NCI-H1930 (cell line): Measurements from ENCODE around the gene ENGASE.
A peak's percentile ranks its signal among the peaks of the same experiment; 100 is the strongest.

Experiments
- DNase-seq, 2 experiments: peaks; one replicate each; lab custom pipeline; 2025; lab: John Stamatoyannopoulos, UW

The ENGASE gene

GRCh38 chr17:79039886-79040285 lies 34.7 kb upstream of the ENGASE start:
- no peak for DNase-seq

- DNase-seq, result no peak
These were observed 33.5 kb upstream of the ENGASE start for GRCh38 chr17:79041041-79041570.

DNA sequence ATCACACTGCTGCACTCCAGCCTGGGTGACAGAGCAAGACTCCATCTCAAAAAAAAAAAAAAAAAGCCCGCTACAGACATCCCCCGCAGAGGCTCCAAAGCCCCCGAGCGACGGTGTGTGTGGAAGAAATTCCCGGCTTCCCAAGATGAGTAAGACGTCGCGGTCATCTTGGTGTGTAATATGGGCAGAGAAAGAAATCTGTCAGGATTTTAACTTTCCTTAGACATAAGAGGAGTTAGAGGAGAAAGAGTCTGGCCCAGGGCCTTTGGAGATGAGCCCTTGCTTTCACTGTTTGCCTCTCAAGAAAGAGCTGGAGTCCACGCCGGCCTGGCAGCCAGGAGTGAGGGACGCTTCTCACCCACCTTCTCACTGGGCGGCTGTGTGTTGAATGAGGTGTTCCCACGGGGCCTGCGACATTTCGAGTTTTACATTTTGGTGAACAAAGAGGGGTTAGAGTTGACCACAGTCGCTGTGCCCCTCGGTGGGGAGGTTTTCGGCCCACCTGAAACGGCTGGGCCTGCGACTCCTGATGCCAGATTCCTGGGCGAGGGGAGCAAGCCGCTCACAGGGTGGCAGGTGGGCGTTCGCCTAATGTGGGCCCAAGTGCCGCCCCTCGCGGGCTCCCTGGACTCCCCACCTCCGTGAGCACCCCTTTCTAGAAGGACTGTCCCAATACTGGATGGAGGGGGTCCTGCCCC lies 32.8 kb upstream of the ENGASE start:
- no peak for DNase-seq

DNA sequence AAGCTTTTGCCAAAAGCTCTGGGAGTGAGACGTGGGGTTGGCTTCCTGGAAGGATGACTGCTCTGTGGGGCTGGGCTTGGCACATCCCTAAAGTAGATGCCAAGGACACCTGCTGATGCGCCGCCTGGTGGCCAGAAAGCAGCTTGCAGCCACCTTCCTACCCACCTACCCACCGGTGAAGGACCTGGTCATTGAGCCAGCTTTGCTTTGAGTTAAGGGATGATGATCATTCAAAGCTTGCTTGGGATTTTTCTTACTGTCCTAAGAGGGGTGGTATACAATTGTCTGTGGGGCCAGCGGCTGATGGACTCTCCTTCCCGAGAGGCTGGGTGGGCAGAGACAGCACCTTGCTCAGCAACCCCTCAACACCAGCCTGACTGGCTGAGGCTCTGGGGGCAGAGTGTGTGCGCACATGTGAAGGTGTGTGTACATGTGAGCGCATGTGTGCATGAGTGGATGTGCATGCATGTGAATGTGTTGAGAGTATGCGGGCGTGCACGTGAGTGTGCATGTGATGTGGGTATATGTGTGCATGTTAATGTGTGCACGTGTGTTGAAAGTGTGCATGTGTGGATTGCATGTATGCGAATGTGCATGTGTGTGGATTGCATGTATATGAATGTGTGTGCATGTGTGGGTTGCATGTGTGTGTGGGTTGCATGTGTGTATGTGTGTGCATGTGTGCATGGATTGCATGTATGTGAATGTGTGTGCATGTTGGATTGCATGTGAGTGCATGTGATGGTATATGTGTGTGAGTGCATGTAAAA lies 32.0 kb upstream of the ENGASE start:
- DNase-seq, result peak in 1 of 2 experiments; percentile 65

DNA sequence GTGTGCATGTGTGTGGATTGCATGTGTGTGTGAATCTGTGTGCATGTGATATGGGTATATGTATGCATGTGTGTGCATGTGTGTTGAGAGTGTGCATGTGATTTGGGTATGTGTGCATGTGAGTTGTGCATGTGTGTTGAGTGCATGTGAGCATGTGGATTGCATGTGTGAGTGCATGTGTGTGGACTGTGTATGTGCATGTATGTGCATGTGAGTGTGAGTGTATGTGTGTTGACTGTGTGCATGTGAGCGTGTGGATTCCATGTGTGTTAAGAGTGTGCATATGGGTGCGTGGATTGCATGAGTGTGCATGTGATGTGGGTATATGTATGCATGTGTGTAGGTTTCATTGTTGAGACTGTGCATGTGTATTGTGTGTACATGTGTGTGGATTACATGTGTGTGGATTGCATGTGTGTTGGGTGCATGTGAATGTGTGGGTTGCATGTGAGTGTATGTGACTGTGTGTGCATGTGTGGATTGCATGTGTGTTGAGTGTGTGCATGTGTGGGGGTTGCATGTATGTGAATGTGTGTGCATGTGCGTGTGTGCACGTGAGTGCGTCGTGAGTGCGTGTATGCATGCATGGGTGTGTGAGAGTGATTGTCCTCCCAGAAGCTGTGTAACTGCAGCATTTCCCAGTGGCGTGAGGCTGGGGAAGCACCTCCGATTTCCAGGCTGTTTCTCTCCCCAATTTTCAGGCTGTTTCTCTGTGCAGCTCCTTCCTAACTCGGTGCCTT lies 31.3 kb upstream of the ENGASE start:
- DNase-seq, result no peak

DNA sequence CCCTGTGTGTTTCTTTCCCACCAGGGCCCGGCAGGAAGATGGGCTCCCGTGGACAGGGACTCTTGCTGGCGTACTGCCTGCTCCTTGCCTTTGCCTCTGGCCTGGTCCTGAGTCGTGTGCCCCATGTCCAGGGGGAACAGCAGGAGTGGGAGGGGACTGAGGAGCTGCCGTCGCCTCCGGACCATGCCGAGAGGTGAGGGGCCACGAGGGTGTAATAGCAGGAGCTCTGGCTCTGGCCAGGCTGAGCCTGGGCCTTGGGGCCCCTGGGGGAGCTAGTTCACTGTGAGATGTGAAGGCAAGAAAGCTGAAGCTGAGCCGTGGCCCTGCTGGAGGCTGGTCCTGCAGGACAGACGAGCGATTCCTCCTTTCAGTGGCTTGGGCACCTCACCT lies 30.7 kb upstream of the ENGASE start:
- no peak for DNase-seq

- no peak for DNase-seq
These were observed 30.2 kb upstream of the ENGASE start for GRCh38 chr17:79044462-79044861.

- DNase-seq, result no peak
These were observed 29.5 kb upstream of the ENGASE start for GRCh38 chr17:79045001-79045729.

DNA sequence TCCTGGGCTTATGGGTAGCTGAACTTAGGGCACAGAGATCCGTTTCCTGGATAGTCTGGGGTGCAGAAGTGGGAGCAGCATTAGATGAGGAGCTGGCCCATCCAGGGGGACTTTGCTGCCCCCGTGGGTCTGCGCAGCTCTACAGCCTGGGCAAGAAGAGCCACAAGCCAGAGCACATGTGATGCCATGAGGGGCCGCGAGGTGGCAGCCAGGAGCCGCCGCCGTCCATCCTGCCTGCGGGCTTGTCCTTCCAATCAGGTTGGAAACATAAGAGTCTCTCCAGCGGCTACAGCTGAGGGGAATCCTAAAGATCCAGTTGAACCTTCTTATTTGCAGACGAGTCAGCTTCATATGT lies 28.8 kb upstream of the ENGASE start:
- peak in 1 of 2 experiments; percentile 56 for DNase-seq

GRCh38 chr17:79046197-79046915 lies 28.3 kb upstream of the ENGASE start:
- no peak for DNase-seq

DNA sequence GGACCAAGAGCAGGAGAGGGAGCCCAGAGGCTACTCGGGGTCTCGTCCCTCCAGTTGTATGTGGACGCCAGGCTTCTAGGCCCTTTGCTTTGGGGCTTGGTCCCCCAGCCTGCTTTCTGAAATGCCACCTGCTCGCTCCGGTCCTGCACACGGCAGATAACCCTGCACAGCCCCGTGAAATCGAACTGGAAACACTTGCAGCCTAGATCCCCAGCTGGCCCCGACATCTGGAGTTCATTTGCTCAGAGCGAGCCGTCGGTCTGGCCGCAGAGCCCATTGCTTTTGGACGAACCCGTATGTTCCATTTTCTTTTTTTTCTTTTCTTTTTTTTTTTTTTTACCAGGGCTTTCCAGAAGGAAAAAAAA lies 27.7 kb upstream of the ENGASE start:
- no peak for DNase-seq

- DNase-seq, result no peak
These were observed 27.2 kb upstream of the ENGASE start for GRCh38 chr17:79047291-79047920.

- DNase-seq, result no peak
These were observed 26.4 kb upstream of the ENGASE start for GRCh38 chr17:79047923-79048825.

GRCh38 chr17:79048826-79049755 lies 25.5 kb upstream of the ENGASE start:
- no peak for DNase-seq

DNA sequence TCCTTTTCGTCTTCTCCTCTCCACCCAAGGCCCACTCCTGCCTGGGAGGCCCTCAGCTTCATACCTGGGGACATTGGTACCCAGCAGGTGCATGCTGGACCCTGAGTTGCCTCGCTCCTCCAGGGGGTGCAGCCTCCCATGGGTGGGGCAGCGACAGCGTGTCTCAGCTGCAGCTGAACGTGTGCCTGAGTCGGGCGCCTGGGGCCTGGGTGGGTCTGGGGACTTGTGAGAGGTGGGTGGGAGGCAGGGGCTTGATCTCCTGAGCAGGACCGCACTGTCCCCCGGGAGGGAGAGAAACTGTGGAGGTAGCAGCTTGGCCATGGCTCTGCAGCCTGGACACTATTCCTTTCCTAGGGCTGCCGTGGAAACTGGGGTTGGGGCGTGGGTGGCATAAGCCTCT lies 24.8 kb upstream of the ENGASE start:
- no peak for DNase-seq

DNA sequence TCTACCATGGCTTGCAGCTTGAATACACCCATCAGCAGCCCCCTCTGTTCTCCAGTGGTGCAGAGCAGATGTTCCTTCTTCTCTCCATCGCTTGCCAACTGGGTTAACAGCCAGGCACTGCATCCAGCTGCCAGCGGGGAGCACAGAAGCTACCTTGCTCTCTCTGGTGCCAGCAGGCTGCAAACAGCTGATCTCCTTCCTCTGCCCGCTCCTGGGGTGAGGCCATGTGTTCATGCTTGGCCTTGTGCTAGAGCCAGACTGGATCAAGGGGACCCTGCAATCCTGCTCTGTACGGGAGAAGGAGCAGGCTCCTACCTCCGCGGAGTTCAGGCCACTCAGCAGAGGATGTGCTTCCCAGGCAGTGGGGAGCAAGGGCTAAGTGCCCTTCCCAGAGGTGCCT lies 24.1 kb upstream of the ENGASE start:
- no peak for DNase-seq

GRCh38 chr17:79051306-79051705 lies 23.3 kb upstream of the ENGASE start:
- DNase-seq, result no peak

DNA sequence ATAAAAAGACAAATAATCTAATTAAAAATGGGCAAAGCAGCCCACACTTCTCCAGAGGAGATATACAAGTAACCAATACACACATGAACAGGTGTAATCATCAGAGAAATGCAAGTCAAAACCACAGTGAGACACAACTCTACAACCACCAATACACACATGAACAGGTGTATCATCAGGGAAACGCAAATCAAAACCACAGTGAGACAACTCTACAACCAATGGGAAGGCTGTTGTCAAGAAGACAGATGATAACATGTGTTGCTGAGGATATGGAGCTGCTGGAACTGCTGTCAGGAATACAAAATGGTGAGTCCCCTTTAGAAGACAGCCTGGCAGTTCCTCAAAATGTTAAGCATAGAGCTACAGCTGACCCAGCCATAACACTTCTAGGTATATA lies 22.5 kb upstream of the ENGASE start:
- no peak for DNase-seq
